WTC11 (cell line): ENCODE results near the gene SLC24A4. TPM values are rescaled to one million over a fixed set of nuclear protein-coding genes. Genes with fewer than 3 reads are reported as not detected.

Experiments used
- ATAC-seq: fragments of 200-7000 bp; cut with Tn5 transposase; 2 replicates; pipeline ENCODE4 v1.10.0; 2021; ENCODE audit warnings: mild to moderate bottlenecking, moderate library complexity
- CTCF ChIA-PET: fragments of 300-600 bp; sonication (Branson Sonifier 250); formaldehyde crosslinking; loops from one replicate; lab custom pipeline; 2021; ENCODE audit warnings: antibody characterized with exemption; lab: Charles Lee
- POLR2A ChIA-PET: fragments of 350-600 bp; sonication (Branson Sonifier 250); formaldehyde crosslinking; loops from one replicate; lab custom pipeline; 2021; ENCODE audit warnings: antibody characterized with exemption; lab: Charles Lee
- DNase-seq: peaks from one replicate; pipeline ENCODE4 v3.0.0; 2021; ENCODE audit warnings: low spot score
- H3K27ac Mint-ChIP-seq: 2 replicates; pipeline ENCODE4 v1.8.0; 2021; ENCODE audit warnings: mixed read lengths
- H3K27me3 Mint-ChIP-seq: 2 replicates; pipeline ENCODE4 v1.8.0; 2021; ENCODE audit warnings: low read depth, mild to moderate bottlenecking, moderate library complexity, mixed read lengths
- H3K36me3 Mint-ChIP-seq: 2 replicates; pipeline ENCODE4 v1.8.0; 2021; ENCODE audit warnings: mixed read lengths
- H3K4me1 Mint-ChIP-seq: 2 replicates; pipeline ENCODE4 v1.8.0; 2022; ENCODE audit warnings: mixed read lengths
- H3K4me3 Mint-ChIP-seq: 2 replicates; pipeline ENCODE4 v1.8.0; 2021; ENCODE audit warnings: mild to moderate bottlenecking, moderate library complexity, mixed read lengths
- H3K9me3 Mint-ChIP-seq: 2 replicates; pipeline ENCODE4 v1.8.0; 2021; ENCODE audit warnings: mixed read lengths
- ATF2 ChIP-seq: sonication (generic); formaldehyde crosslinking; IDR thresholded peaks from 2 replicates; pipeline ENCODE4 v1.8.1; 2022; ENCODE audit warnings: low read depth, missing genetic modification reagents, borderline replicate concordance
- EMX1 ChIP-seq: fragments of 250-450 bp; sonication (Bioruptor Pico); IDR thresholded peaks from 2 replicates; pipeline ENCODE4 v1.8.0; 2021; ENCODE audit warnings: mild to moderate bottlenecking
- ESRRA ChIP-seq: sonication (generic); formaldehyde crosslinking; IDR thresholded peaks from 2 replicates; pipeline ENCODE4 v1.8.1; 2022; ENCODE audit warnings: mild to moderate bottlenecking, missing genetic modification reagents, borderline replicate concordance
- GABPB1 ChIP-seq: sonication (generic); formaldehyde crosslinking; IDR thresholded peaks from 2 replicates; pipeline ENCODE4 v1.8.1; 2023; ENCODE audit warnings: mild to moderate bottlenecking, missing genetic modification reagents
- GRHL2 ChIP-seq: fragments of 250-450 bp; sonication (Bioruptor Pico); IDR thresholded peaks from 2 replicates; pipeline ENCODE4 v1.8.0; 2022; ENCODE audit warnings: mild to moderate bottlenecking, moderate library complexity; ENCODE audit not compliant: insufficient replicate concordance, severe bottlenecking
- HMGA2 ChIP-seq: fragments of 250-450 bp; sonication (Bioruptor Pico); IDR thresholded peaks from 2 replicates; pipeline ENCODE4 v1.4.0; 2021; ENCODE audit warnings: mild to moderate bottlenecking, moderate library complexity
- MAX ChIP-seq: sonication (generic); formaldehyde crosslinking; IDR thresholded peaks from 2 replicates; pipeline ENCODE4 v1.8.0; 2022; ENCODE audit warnings: mild to moderate bottlenecking, missing genetic modification reagents
- MLX ChIP-seq: sonication (generic); formaldehyde crosslinking; IDR thresholded peaks from 2 replicates; pipeline ENCODE4 v1.8.1; 2023; ENCODE audit warnings: mild to moderate bottlenecking, missing genetic modification reagents, moderate library complexity
- NR1H2 ChIP-seq: sonication (generic); formaldehyde crosslinking; IDR thresholded peaks from 2 replicates; pipeline ENCODE4 v1.9.0; 2021; ENCODE audit warnings: mild to moderate bottlenecking, moderate library complexity, missing genetic modification reagents
- PRDM15 ChIP-seq: sonication (generic); formaldehyde crosslinking; IDR thresholded peaks from 2 replicates; pipeline ENCODE4 v1.8.0; 2022; ENCODE audit warnings: missing genetic modification reagents
- PREB ChIP-seq: sonication (generic); formaldehyde crosslinking; IDR thresholded peaks from 2 replicates; pipeline ENCODE4 v1.8.1; 2022; ENCODE audit warnings: mild to moderate bottlenecking, missing genetic modification reagents, moderate library complexity, borderline replicate concordance
- SMAD3 ChIP-seq: sonication (generic); formaldehyde crosslinking; IDR thresholded peaks from 2 replicates; pipeline ENCODE4 v1.8.0; 2022; ENCODE audit warnings: missing genetic modification reagents, mild to moderate bottlenecking, borderline replicate concordance
- TCF7 ChIP-seq: sonication (generic); formaldehyde crosslinking; IDR thresholded peaks from 2 replicates; pipeline ENCODE4 v1.8.0; 2022; ENCODE audit warnings: mild to moderate bottlenecking, low read depth, missing genetic modification reagents, moderate library complexity
- ZMAT4 ChIP-seq: fragments of 250-450 bp; sonication (Bioruptor Pico); IDR thresholded peaks from 2 replicates; pipeline ENCODE4 v1.9.0; 2021; ENCODE audit warnings: mild to moderate bottlenecking
- ZNF219 ChIP-seq: sonication (generic); formaldehyde crosslinking; IDR thresholded peaks from 2 replicates; pipeline ENCODE4 v1.8.0; 2023; ENCODE audit warnings: missing genetic modification reagents, mild to moderate bottlenecking, borderline replicate concordance
- ZNF532 ChIP-seq: fragments of 250-450 bp; sonication (Bioruptor Pico); IDR thresholded peaks from 2 replicates; pipeline ENCODE4 v1.9.0; 2021; ENCODE audit warnings: mild to moderate bottlenecking, borderline replicate concordance
- total RNA-seq: library from RNA; stranded (reverse); gene quantifications from 3 replicates; pipeline ENCODE4 v1.2.3, GENCODE V29; 2021

The SLC24A4 gene
- total RNA-seq, 1 experiment from 2014 or later, result 0.90 TPM

GRCh38 chr14:92497391-92497790 is 174.4 kb downstream of the SLC24A4 start:
- TF ChIP-seq SMAD3 (CRISPR knock-in tag), result no peak
- no peak for TF ChIP-seq GABPB1 (CRISPR knock-in tag)
- no peak for TF ChIP-seq PRDM15 (CRISPR knock-in tag)
- no peak for TF ChIP-seq GRHL2 (CRISPR knock-in tag)
- no peak for TF ChIP-seq MLX (CRISPR knock-in tag)
- TF ChIP-seq ZNF532 (CRISPR knock-in tag), result no peak
- TF ChIP-seq PREB, result no peak
- no peak for TF ChIP-seq ESRRA (CRISPR knock-in tag)
- no peak for TF ChIP-seq MAX (CRISPR knock-in tag)
- TF ChIP-seq ATF2 (CRISPR knock-in tag), result no peak
- TF ChIP-seq EMX1 (CRISPR knock-in tag), result no peak
- TF ChIP-seq ZMAT4 (CRISPR knock-in tag), result no peak
- no peak for TF ChIP-seq HMGA2
- no peak for TF ChIP-seq NR1H2 (CRISPR knock-in tag)
- TF ChIP-seq TCF7 (CRISPR knock-in tag), result no peak
- no peak for TF ChIP-seq ZNF219 (CRISPR knock-in tag)
- ChIA-PET POLR2A (no interaction called here), CTCF (no interaction called here)
- DNase-seq (no peak), ATAC-seq (peak; percentile 26; the same call in 1 of the 2 replicates)
- Mint-ChIP-seq H3K4me3 (no peak overlapping the region), H3K27ac (no peak overlapping the region), H3K36me3 (no peaks in the 10 kb centered on the region), H3K27me3 (no peaks in the 10 kb centered on the region), H3K4me1 (peaks cover 16% of the 10 kb centered on the region), H3K9me3 (no peaks in the 10 kb centered on the region)
